NCI-H2029 treated with DMSO at 0.1 percent for 48 hours (cell line): Measurements from ENCODE around the gene FBXO10.
"Not testable (repeated sequence)": the region's sequence is repeated elsewhere in the genome, so short reads cannot be mapped to it uniquely, and the experiment has no call there.

Experiments used
- DNase-seq: peaks from one replicate; lab custom pipeline; 2025; lab: John Stamatoyannopoulos, UW

The FBXO10 gene

GRCh38 chr9:37511016-37512010 is 64.9 kb downstream of the FBXO10 start:
- no peak for DNase-seq

DNA sequence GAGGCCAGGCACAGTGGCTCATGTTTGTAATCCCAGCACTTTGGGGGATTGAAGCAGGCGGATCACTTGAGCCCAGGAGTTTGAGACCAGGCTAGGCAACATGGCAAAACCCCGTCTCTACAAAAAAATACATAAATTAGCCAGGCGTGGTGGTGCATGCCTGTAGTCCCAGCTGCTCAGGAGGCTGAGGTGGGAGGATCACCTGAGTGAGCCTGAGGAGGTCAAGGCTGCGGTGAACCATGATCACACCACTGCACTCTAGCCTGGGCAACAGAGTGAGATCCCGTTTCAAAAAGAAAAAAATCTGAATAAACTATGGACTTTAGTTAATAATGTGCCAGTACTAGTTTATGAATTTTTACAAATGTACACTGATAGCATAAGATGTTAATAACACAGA is 66.1 kb downstream of the FBXO10 start:
- DNase-seq: not testable (repeated sequence)

- DNase-seq: no peak
Measured at GRCh38 chr9:37509536-37509935, 66.6 kb downstream of the FBXO10 start.

DNA sequence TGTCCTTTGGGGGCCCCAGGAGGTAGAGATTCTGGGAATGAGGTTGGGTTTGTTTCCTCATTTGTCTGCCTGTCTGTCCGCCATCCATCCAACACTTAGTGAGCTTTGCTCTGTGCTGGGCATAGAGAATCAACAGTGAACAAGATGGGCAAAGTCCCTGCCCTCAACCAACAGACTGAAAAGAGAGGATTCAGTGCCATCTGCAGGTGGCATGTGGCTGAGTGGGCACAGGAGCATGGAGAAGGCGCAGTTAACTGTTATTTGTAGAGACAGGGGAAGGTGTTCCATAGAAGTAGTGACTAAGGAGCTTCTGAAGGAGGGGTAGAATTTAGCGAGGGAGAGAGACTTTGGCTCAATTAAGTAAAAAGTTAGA is 67.4 kb downstream of the FBXO10 start:
- DNase-seq: no peak

DNA sequence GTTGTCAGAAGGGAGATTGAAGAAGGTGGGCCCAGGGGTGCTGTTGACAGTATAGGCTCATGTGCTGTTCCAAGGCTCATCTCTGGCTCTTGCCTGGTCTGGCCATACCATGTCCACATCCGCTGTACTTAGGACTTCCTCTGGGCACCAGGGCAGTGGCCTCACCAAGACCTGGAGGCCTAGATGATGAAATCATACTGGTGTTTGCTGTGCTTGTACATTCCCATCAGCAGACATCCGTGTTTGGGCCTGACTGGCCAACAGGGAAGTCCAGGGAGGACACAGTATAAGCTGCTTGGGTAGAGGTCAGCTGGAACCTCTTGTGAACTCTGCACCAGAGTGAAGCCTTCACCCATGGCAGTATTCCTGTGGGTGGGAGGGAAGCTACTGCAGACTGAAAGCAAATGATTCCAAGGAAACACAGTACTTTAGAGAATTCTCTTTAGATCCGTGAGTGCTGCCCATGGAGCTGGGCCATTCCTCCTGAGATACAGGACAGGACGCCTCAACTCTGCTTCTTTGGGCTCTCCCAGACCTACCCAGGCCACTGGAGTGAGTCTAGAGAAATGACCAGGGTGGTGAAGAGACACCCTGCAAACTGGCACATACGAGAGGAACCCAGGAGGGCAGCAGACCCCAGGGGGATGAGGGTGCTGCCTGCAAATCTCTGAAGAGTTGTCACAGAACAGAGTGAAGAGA is 67.9 kb downstream of the FBXO10 start:
- no peak for DNase-seq

GRCh38 chr9:37507566-37508134 is 68.5 kb downstream of the FBXO10 start:
- no peak for DNase-seq

- no peak for DNase-seq
Measured at GRCh38 chr9:37504605-37505004, 71.6 kb downstream of the FBXO10 start.

DNA sequence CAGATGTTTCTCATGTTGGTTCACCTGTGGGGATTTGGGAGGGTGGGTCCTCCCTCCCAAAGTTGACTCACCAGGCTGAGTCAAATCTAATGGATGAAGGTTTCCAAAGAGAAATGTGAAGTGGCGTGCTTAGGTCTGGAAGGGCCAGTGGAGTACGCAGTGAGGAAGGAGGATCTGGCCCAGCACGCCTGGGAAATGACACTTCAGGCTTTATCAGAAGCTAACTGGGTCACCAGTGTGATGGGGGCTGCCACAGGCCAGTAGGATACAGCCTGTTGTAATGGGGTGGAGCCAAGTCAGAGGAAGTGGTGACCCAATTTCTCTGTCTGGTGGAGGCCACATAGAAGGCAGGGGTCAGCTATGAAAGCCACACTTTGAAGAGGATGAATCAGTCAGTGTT is 72.4 kb downstream of the FBXO10 start:
- no peak for DNase-seq

DNA sequence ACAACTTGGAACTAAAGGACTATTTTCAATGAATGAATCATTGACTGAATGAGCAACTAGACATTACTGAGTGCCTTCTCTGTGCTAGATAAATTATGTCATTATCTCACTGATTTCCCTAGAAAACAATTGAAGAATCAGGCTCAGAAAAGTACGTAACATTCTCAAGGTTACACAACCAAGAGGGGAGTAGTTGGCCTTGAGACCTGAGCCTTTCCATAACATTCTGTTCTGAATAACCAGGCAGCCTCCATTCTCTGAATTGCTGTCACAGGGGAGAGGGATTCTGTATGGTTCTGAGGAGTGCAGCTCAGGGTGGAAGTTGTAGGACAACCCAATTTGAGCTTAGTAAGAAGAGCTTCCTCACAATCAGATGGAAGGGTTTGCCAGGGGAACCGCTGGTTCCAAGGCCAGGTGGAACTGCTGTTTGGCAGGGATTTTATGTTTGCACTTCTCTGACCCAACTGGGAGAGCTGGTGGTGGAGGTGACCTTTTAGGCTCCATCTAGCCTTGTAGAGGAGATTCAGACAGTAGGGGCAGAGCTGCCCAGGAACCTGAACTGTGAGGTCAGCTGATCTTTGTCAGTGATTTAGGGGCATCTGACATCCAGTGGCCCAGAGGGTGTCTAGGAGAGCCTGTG is 74.1 kb downstream of the FBXO10 start:
- DNase-seq: no peak

- no peak for DNase-seq
Measured at GRCh38 chr9:37499297-37499696, 76.9 kb downstream of the FBXO10 start.

DNA sequence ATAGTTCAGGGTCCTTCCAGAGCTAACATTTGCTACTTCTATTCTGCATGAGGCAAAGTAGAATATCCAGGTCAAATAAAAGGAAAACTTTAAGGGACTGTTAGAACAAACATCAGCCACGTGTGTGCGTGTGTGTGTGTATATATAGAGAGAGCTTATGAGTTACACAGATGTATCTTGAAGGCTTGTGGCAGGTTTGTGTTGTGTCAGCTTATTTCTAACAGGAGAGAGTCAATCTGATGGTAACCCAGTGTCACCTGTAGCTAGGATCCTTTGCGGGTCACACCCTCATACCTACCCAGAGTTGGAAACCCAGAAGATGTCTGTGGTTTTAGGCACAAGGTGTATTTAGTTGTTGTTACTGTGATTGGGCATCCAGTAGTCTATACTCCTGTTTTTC is 77.7 kb downstream of the FBXO10 start:
- DNase-seq: no peak

DNA sequence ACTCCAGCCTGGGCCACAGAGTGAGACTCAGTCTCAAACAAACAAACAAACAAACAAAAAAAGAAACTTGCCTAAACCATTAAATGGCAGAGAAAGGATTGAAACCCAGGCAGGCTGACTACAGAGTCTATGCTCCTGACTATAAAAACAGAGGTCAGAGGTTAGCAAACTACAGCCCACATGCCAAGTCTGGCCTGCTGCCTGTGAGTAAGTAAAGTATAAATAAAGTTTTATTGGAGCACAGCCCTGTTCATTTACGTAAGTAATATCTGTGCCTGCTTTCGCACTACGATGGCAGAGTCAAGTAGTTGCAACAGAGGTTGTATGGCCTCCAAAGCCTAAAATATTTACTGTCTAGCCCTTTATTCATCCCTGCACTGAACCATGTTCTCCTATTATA is 78.9 kb downstream of the FBXO10 start:
- no peak for DNase-seq

DNA sequence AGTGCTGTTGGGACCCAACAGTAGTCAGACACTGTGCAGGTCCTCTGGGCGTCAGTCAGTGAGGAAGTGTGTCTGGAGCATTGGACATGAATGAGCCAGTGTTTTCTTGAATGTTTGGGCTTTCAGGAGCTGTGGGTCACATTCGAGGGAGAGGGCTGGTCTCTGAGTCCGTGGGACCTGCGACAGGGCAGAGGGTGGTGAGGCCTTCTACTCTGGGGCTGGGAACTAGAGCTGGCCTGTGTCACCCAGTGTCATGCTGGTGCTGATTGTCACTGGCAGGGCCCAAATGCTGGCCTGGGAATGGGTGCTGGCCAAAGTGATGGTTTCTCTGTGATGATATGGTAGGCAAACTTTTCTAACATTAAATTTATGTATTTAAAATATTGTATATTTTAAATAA is 80.2 kb downstream of the FBXO10 start:
- no peak for DNase-seq

GRCh38 chr9:37495571-37495970 is 80.6 kb downstream of the FBXO10 start:
- no peak for DNase-seq

DNA sequence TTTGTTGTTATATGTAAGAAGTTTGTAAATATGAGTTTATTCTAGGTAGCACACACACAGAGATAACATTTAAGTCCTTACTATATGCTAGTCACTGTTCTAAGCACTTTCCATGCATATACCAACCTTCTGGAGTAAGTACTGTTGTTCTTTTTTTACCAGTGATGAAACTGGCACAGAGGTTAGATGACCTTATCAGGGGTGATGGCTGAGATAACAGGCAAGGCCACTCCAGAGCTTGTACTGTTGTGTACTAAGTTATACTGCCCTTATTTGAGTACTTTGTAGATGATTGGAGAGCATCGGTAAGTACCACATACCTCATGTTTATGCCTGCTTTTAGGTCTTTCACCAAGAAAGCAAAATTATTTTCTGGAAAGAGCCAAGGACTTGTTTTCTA is 84.2 kb downstream of the FBXO10 start:
- no peak for DNase-seq

DNA sequence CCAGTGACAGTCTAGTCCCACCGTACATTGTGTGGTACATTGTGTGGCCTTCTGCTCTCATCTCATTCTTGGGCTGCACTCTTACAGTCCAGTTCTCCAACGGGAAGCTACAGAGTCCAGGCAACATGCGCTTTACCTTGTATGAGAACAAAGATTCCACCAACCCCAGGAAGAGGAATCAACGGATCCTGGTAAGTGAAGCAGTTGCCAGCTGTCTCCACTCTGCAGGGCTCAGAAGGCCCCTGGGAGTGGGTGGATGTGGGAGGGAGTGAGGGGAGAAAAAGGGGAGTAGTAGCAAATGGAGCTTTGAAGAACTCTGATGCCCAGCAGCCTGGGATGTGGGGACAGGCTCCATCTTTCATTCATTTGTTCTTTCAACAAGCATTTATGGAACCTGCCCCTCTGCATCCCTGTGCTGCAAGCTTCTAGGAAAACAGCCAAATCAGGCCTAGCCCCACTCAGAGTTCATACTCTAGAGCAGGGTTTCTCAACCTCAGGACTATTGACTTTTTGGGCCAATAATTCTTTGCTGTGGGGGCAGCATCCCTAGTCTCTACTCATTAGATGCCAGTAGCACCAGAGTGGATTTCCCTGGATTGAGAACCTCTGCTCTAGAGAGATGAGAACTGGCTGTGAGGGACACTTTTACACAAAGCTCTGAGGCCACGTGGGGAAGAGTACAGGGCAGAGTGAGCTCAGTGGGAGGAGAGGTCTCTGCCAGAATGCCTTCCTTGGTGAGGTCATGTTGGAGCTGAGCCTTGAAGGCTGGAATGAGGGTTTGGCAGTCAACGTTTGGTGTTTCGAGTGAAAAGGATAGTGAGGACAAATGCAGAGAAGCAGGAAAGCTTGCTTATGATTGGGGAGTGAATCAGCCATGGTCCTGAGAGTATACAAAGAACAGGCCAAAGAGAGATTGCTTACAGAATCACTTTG is 89.3 kb downstream of the FBXO10 start:
- DNase-seq: no peak

- DNase-seq: no peak
Measured at GRCh38 chr9:37486256-37486615, 89.9 kb downstream of the FBXO10 start.

DNA sequence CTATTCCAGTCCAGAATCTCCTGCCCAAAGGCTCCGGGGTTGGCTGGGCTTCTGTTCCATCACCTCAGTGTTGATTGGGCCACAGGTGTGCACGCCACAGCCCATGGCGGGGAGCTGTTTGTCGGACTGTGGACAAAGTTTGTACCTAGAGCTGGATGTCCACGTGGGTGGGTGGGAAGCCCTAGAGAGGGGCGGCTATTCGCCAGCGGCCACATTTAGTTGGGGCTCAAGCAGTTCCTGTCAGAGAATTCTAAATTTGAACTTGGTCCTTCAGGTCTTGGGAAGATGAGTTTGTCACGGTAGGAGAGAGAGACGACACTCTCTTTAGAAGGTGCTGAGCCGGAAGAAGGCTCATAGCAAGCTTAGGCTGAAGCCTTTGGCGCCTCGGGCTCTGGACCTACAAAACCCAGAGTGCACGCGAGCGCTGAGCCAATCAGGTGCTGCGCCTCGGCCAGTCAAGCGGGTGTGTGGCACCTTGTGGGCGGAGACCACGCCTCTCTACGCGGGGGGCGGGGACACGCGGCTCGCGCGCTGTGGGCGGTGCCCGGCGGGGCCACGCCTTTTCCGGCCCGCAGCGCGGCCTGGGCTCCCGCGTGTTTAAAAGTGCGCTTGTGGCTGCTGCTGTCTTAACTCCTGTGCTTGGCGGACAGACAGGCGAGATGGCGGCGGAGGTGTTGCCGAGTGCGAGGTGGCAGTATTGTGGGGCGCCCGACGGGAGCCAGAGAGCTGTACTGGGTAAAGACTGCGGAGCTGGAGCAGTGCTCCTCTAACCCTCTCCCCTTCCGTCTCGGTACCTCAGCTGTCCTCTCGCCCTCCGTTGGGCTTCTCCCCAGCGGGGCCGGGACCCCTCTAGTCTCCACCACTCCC is 90.6 kb downstream of the FBXO10 start, which contains the start of gene POLR1E:
Gene POLR1E, plus strand, starts transcription at position 560 of the 867 bp plus-strand sequence. Its CDS starts 100 bp downstream, at position 660.
- peak; percentile 71 for DNase-seq

GRCh38 chr9:37480759-37481158 is 95.4 kb downstream of the FBXO10 start:
- no peak for DNase-seq

- DNase-seq: not testable (repeated sequence)
Measured at GRCh38 chr9:37477987-37478619, 98.1 kb downstream of the FBXO10 start.
